Duodenal mucosa (tissue), 2 donors: ENCODE results near the gene ZNF397.
"Not testable (repeated sequence)": the region's sequence is repeated elsewhere in the genome, so short reads cannot be mapped to it uniquely, and the experiment has no call there.

Experiments
- H3K27ac ChIP-seq: one replicate; pipeline ENCODE4 v1.7.0; 2013; ENCODE audit warnings: low read depth, low read length
- H3K27me3 ChIP-seq, 2 donors: one replicate each; pipeline ENCODE4 v1.7.0; 2013; ENCODE audit warnings: low read length in 2 of 2, control low read depth in 1 of 2; ENCODE audit not compliant: insufficient read depth in 2 of 2, control insufficient read depth in 1 of 2
- H3K36me3 ChIP-seq, 2 donors: one replicate each; pipeline ENCODE4 v1.7.0; 2013; ENCODE audit warnings: low read length in 2 of 2, control low read depth in 1 of 2; ENCODE audit not compliant: insufficient read depth in 2 of 2, control insufficient read depth in 1 of 2
- H3K4me1 ChIP-seq, 2 donors: one replicate each; pipeline ENCODE4 v1.7.0; 2013; ENCODE audit warnings: low read length in 2 of 2, control low read depth in 1 of 2; ENCODE audit not compliant: insufficient read depth in 2 of 2, control insufficient read depth in 1 of 2
- H3K4me3 ChIP-seq, 2 donors: one replicate each; pipeline ENCODE4 v1.7.0; 2013; ENCODE audit warnings: low read length in 2 of 2, low read depth in 1 of 2
- H3K9ac ChIP-seq, 2 donors: one replicate each; pipeline ENCODE4 v1.7.0; 2013; ENCODE audit warnings: low read length in 2 of 2, low read depth in 1 of 2
- H3K9me3 ChIP-seq, 2 donors: one replicate each; pipeline ENCODE4 v1.7.0; 2013; ENCODE audit warnings: low read length in 2 of 2, control low read depth in 1 of 2; ENCODE audit not compliant: control insufficient read depth in 1 of 2

ZNF397 gene

GRCh38 chr18:35240664-35241447 is at the start of gene ZNF397:
TSS of gene ZNF397 (plus strand) at chr18:35241034. CDS start at chr18:35242471, 1,437 bp downstream.
- H3K27me3 ChIP-seq = no peaks in the 10 kb centered on the region
- peak within 1 kb of the TSS; percentile 84 to 89 for H3K9ac ChIP-seq
- H3K36me3 ChIP-seq = peaks cover 26 to 34% of the 10 kb centered on the region in 2 donors
- peak within 1 kb of the TSS; percentile 85 to 91 for H3K4me3 ChIP-seq
- H3K4me1 ChIP-seq = peaks cover 3 to 8% of the 10 kb centered on the region in 2 donors
- H3K9me3 ChIP-seq = peaks cover 2 to 8% of the 10 kb centered on the region in 2 donors
- H3K27ac ChIP-seq = peak within 1 kb of the TSS; percentile 94

DNA sequence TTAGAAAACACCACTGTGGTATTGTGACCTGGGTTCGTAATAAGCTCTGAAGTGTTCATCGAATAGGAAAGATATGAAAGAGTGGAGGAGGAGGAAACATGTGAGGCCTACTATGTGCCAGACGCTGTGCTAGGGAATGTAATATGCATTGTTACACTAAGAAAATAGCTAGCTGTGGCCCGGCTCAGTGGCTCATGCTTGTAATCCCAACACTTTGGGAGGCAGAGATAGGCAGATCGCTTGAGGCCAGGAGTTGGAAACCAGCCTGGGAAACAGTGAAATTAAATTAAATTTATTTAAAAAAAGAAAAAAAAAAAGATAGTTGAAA is 49.2 kb upstream of the ZNF397 start:
- H3K4me3 ChIP-seq = no peak overlapping the region
- H3K27ac ChIP-seq = no peak overlapping the region
- no peaks in the 10 kb centered on the region for H3K36me3 ChIP-seq
- no peak overlapping the region for H3K9ac ChIP-seq
- H3K4me1 ChIP-seq = no peaks in the 10 kb centered on the region
- no peaks in the 10 kb centered on the region for H3K27me3 ChIP-seq
- no peaks in the 10 kb centered on the region for H3K9me3 ChIP-seq

- H3K4me3 ChIP-seq = no peak overlapping the region
- no peaks in the 10 kb centered on the region for H3K36me3 ChIP-seq
- H3K27ac ChIP-seq = no peak overlapping the region
- H3K9me3 ChIP-seq = no peaks in the 10 kb centered on the region
- H3K9ac ChIP-seq = no peak overlapping the region
- no peaks in the 10 kb centered on the region for H3K4me1 ChIP-seq
- H3K27me3 ChIP-seq = no peaks in the 10 kb centered on the region
These were observed 48.4 kb upstream of the ZNF397 start for GRCh38 chr18:35192415-35192814.

- Histone ChIP-seq H3K9ac (no peak overlapping the region), H3K4me3 (no peak overlapping the region), H3K27me3 (no peaks in the 10 kb centered on the region), H3K36me3 (no peaks in the 10 kb centered on the region), H3K9me3 (no peaks in the 10 kb centered on the region), H3K27ac (no peak overlapping the region), H3K4me1 (no peaks in the 10 kb centered on the region)
These were observed 47.5 kb upstream of the ZNF397 start for GRCh38 chr18:35193316-35193715.

DNA sequence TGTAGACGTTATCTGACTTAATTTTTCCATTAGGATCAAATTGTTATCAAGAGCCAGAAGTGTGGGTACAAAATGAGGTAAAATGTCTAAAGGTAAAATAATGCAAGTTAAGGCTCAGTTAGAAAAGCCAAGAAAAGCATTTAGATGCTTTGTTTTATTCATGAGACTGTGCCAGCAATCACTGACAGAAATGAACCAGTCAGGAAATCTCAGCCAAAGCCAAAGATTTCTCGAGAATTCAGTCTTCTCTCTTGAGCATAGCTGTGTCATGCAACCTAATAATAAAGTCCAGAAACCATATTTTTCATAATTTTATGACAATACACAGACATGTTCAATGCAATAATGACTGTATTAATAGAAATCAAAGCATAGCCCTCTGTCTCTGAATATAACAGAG is 43.5 kb upstream of the ZNF397 start:
- Histone ChIP-seq H3K27me3 (no peaks in the 10 kb centered on the region), H3K36me3 (no peaks in the 10 kb centered on the region), H3K9ac (no peak overlapping the region), H3K9me3 (no peaks in the 10 kb centered on the region), H3K4me3 (no peak overlapping the region), H3K4me1 (no peaks in the 10 kb centered on the region), H3K27ac (no peak overlapping the region)

DNA sequence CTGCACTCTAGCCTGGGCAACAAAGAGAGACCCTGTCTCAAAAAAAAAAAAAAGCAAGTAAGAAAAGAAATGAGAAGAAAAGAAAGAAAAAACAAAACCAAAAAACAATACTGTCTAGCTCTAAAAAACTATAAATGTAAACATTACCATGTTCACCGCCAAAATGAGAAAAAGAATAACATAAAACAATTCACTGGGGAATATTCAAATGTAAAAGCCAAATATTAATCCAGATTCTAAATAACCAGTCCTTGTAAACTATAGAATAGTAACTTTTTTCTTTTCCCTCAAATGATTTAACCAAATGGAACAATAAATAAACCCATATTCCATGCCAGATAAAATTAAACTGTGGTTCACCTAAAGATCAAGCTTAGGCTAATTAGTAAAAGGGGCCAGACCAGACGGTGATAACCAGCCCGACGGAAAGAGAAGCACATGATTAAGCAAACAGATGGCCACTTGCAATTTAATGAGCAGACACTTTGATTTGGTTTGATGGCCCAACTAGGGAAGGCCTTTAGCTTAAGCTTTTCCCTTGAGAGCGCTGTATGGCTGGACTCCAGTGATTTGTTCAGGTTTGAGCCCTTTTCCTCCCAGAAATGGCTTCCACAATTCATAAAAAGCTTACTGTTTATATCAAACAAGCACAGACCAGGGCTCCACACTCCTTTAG is 39.4 kb upstream of the ZNF397 start:
- H3K9ac ChIP-seq = no peak overlapping the region
- no peak overlapping the region for H3K27ac ChIP-seq
- no peaks in the 10 kb centered on the region for H3K4me1 ChIP-seq
- H3K27me3 ChIP-seq = no peaks in the 10 kb centered on the region
- no peak overlapping the region for H3K4me3 ChIP-seq
- peaks cover 0 to 5% of the 10 kb centered on the region in 2 donors for H3K9me3 ChIP-seq
- no peaks in the 10 kb centered on the region for H3K36me3 ChIP-seq

DNA sequence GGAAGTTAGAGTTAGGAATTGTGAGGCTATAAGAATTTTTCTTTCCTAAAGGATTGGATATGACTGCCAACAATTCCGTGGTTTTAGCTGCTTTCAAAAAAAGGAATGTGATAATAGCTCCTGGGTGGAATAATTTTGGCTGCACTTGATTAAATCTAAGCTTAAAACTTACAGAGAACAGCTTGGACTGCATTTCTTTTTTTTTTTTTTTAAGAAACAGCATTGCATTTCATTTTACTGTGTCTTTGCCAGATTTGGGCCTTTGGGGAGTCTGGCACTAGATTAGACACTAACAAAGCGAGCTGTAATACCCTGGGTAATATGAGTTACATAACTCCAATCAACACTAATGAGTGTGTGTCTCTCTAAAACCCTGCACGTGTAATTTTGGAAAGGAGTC is 37.8 kb upstream of the ZNF397 start:
- H3K27me3 ChIP-seq = no peaks in the 10 kb centered on the region
- no peak overlapping the region for H3K4me3 ChIP-seq
- H3K27ac ChIP-seq = no peak overlapping the region
- peaks cover 0 to 5% of the 10 kb centered on the region in 2 donors for H3K9me3 ChIP-seq
- H3K36me3 ChIP-seq = no peaks in the 10 kb centered on the region
- no peaks in the 10 kb centered on the region for H3K4me1 ChIP-seq
- no peak overlapping the region for H3K9ac ChIP-seq

GRCh38 chr18:35205199-35205712 is 35.6 kb upstream of the ZNF397 start:
- Histone ChIP-seq H3K27ac (no peak overlapping the region), H3K9ac (no peak overlapping the region), H3K27me3 (no peaks in the 10 kb centered on the region), H3K36me3 (no peaks in the 10 kb centered on the region), H3K9me3 (peaks cover 0 to 5% of the 10 kb centered on the region in 2 donors), H3K4me1 (no peaks in the 10 kb centered on the region), H3K4me3 (no peak overlapping the region)

GRCh38 chr18:35205746-35206458 is 34.9 kb upstream of the ZNF397 start:
- not testable (repeated sequence) for H3K36me3 ChIP-seq, H3K9me3 ChIP-seq, H3K9ac ChIP-seq, H3K4me1 ChIP-seq, H3K27ac ChIP-seq, H3K27me3 ChIP-seq, H3K4me3 ChIP-seq

- Histone ChIP-seq H3K4me1 (no peaks in the 10 kb centered on the region), H3K27me3 (no peaks in the 10 kb centered on the region), H3K9ac (no peak overlapping the region), H3K27ac (no peak overlapping the region), H3K9me3 (no peaks in the 10 kb centered on the region), H3K4me3 (no peak overlapping the region), H3K36me3 (no peaks in the 10 kb centered on the region)
These were observed 25.8 kb upstream of the ZNF397 start for GRCh38 chr18:35215026-35215425.
